Ovary (tissue), 10 donors: ENCODE data around the gene PMPCA. TPM values are rescaled to one million over a fixed set of nuclear protein-coding genes. Genes with fewer than 3 reads are reported as not detected.

Experiments used
- DNase-seq, 5 donors: peaks; one replicate each; pipeline ENCODE4 v3.0.0-alpha.2; 2019 to 2020
- H3K27ac ChIP-seq, 2 donors: fragments of 200-600 bp; one replicate each; pipeline versions ENCODE4 v1.5.1 to v1.8.0; 2019 to 2022
- H3K27me3 ChIP-seq: fragments of 200-600 bp; one replicate; pipeline ENCODE4 v1.8.0; 2022
- H3K36me3 ChIP-seq: fragments of 200-600 bp; sonication (generic); one replicate; pipeline ENCODE4 v1.5.1; 2019
- H3K4me1 ChIP-seq: one replicate; pipeline ENCODE4 v1.8.1; 2013; ENCODE audit warnings: mild to moderate bottlenecking, moderate library complexity; ENCODE audit not compliant: insufficient read depth
- H3K4me3 ChIP-seq: fragments of 200-600 bp; sonication (generic); one replicate; pipeline ENCODE4 v1.5.1; 2017
- H3K9me3 ChIP-seq, 2 donors: fragments of 200-600 bp in 1 of 2; sonication (generic) in 1 of 2; one replicate each; pipeline versions ENCODE4 v1.5.1 to v1.8.1; 2013 to 2019; ENCODE audit warnings: mild to moderate bottlenecking in 1 of 2, moderate library complexity in 1 of 2
- CTCF ChIP-seq, 3 donors: fragments of 450-650 bp in 2 of 3; fragments of 200-600 bp in 1 of 3; IDR thresholded peaks; one replicate each; pipeline versions ENCODE4 v1.5.1 to v1.8.0; 2016 to 2022; ENCODE audit warnings: antibody characterized with exemption in 3 of 3, mild to moderate bottlenecking in 1 of 3
- EP300 ChIP-seq: sonication (generic); formaldehyde crosslinking; IDR thresholded peaks from one replicate; pipeline ENCODE4 v1.6.1; 2017; ENCODE audit warnings: antibody characterized with exemption
- POLR2A ChIP-seq: fragments of 450-650 bp; IDR thresholded peaks from one replicate; pipeline ENCODE4 v1.6.1; 2017; ENCODE audit warnings: antibody characterized with exemption, mild to moderate bottlenecking, moderate library complexity
- WGBS, 3 donors: extraction: QIAGEN DNeasy Blood & Tissue Kit in 1 of 3; methylation state at CpG; one replicate each; pipeline versions ENCODE4 v1.1.5 to v1.1.7; 2013 to 2017; 5-methylcytosine and 5-hydroxymethylcytosine counted together
- intact Hi-C, 4 donors: fragments of 100-400 bp; cut with DNase I; formaldehyde crosslinking; loops; one replicate each; pipeline versions ENCODE4 v1.11.0 to v1.15.1; 2022 to 2023
- long read RNA-seq, 3 donors: library from polyadenylated mRNA in 2 of 3; unstranded in 2 of 3; transcript quantifications; one replicate each; pipeline ENCODE4 v2.0.0 and lab custom pipeline, GENCODE V29; 2021 to 2026
- polyA plus RNA-seq, 2 donors: library from polyadenylated mRNA; stranded (reverse); fragments of 200-250 nt in 1 of 2; fragments of 350-450 nt in 1 of 2; fragmentation: Illumina TruSeq in 1 of 2; extraction: RNeasy Lipid Tissue Mini Kit (QIAGEN cat#74804) in 1 of 2; gene quantifications; one replicate each; pipeline ENCODE4 v1.2.3, GENCODE V29; 2013 to 2014
- total RNA-seq, 7 donors: library from RNA; depleted of rRNA in 2 of 7; stranded (reverse); fragments of >200 nt in 2 of 7; fragmentation: NEBNext Ultra II Directional in 3 of 7; extraction: Animal tissue kit (Norgen Biotek cat#: 25700) in 3 of 7; gene quantifications; one replicate each; pipeline versions ENCODE4 v1.1.0 to v1.2.4, GENCODE V29; 2016 to 2023
- donor health status: DM: no; HTN: no; CAD: no; lungs with moderate emphysema.
- donor health status: DM: no; HTN: no; CAD: no.
- donor health status: Bipolar disorder and iron deficiency.
- donor health status: DM: yes; HTN: yes; CAD: no.
- donor health status: DM: no; HTN: no; CAD: no.
- donor health status: DM: yes; HTN: yes; CAD: no.

PMPCA gene, protein sequence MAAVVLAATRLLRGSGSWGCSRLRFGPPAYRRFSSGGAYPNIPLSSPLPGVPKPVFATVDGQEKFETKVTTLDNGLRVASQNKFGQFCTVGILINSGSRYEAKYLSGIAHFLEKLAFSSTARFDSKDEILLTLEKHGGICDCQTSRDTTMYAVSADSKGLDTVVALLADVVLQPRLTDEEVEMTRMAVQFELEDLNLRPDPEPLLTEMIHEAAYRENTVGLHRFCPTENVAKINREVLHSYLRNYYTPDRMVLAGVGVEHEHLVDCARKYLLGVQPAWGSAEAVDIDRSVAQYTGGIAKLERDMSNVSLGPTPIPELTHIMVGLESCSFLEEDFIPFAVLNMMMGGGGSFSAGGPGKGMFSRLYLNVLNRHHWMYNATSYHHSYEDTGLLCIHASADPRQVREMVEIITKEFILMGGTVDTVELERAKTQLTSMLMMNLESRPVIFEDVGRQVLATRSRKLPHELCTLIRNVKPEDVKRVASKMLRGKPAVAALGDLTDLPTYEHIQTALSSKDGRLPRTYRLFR
- 10 to 100 TPM; 18.7 to 46.0 (median 40.1) TPM for total RNA-seq
- polyA plus RNA-seq = 10 to 100 TPM; 39.6 to 82.4 TPM
- long read RNA-seq, donor 1, transcript PMPCA-201 (13 exons, 2,174 nt) = major isoform, 417 of 511 reads
- long read RNA-seq, donor 1, partial matches to known transcripts = 23 of 511 reads
- long read RNA-seq, donor 1, other reads (novel, unspliced or antisense) = 70 of 511 reads
- long read RNA-seq, donor 2, transcript PMPCA-201 (13 exons, 2,174 nt) = major isoform, 24 of 28 reads
- long read RNA-seq, donor 2, partial matches to known transcripts = 0 of 28 reads
- long read RNA-seq, donor 2, other reads (novel, unspliced or antisense) = 0 of 28 reads
- long read RNA-seq, donor 3, transcript PMPCA-201 (13 exons, 2,174 nt) = major isoform, 79 of 108 reads
- long read RNA-seq, donor 3, partial matches to known transcripts = 12 of 108 reads
- long read RNA-seq, donor 3, other reads (novel, unspliced or antisense) = 17 of 108 reads

DNA sequence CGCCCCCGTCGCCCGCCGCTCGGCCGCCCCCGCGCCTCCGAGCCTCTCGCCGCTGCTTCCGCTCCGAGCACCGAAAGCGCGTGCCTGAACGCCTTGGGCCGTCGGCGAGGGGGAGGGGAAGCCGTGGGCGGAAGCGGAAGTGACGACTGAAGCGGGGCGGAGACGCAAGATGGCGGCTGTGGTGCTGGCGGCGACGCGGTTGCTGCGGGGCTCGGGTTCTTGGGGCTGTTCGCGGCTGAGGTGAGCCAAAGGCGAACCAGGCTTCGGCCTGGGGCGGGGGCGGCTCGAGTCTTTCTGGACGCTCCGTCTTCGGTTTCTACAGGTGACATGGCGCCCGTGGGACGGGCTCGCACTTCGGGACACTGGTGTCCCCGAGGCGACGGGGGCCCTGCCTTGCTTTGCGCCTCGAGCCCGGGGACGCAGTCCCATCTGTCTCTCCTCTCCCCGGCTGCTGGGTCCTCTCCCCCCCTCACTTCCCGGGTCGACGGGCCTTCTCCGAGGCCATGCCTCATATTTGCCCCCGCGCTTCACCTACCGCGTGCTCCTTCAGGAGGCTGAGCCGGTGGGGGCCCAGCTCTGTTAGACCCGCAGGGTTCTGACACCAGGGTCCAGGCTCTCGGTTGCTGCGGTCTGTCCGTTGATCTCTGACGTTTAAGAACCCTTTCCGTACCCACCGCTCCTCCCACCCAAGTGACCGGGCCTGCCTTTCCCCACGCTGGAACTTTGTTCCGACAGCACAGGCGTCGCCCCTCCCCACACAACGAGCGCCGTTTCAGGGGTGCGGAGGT, at the start of gene PMPCA, which contains the start of gene ENTR1:
Gene PMPCA (plus strand): TSS at position 159 of the 788 bp plus-strand sequence. CDS start 11 bp downstream, at position 170.
Gene ENTR1 (minus strand): TSS at position 115 of the 788 bp plus-strand sequence. CDS start 217 bp downstream, outside the sequence.
- Histone ChIP-seq H3K4me1 (peaks cover 2% of the 10 kb centered on the region), H3K9me3 (no peaks in the 10 kb centered on the region)

GRCh38 chr9:136361047-136361753, 49.3 kb upstream of the PMPCA start:
- no peak overlapping the region for H3K4me3 ChIP-seq
- H3K9me3 ChIP-seq = no peaks in the 10 kb centered on the region
- no peaks in the 10 kb centered on the region for H3K27me3 ChIP-seq
- no peaks in the 10 kb centered on the region for H3K36me3 ChIP-seq
- WGBS, 3 donors = 41 to 59% (median 48%) methylated on average over 34 to 43 of the region's 43 CpGs
- intact Hi-C loops = loop anchor here in 1 of 4 donors (5.0 kb wide), 1 partner anchor 34 kb away; the partner anchor contains the start of gene GPSM1
- no peak overlapping the region for H3K27ac ChIP-seq
- TF ChIP-seq EP300 (no peak), POLR2A (no peak), CTCF (IDR thresholded peaks at IDR 0.05) (no peak)
- peaks cover 7% of the 10 kb centered on the region for H3K4me1 ChIP-seq
- no peak for DNase-seq

More for the DNA sequence above, at the start of gene PMPCA, which contains the start of gene ENTR1:
- Histone ChIP-seq H3K27ac (peak within 1 kb of the TSS; percentile 71 to 74), H3K27me3 (no peaks in the 10 kb centered on the region), H3K36me3 (no peaks in the 10 kb centered on the region), H3K4me3 (peak within 1 kb of the TSS; percentile 92)
- intact Hi-C loops = no loop called here
- WGBS, 3 donors = 0% methylated on average over 49 to 83 of the region's 83 CpGs
- TF ChIP-seq EP300 = no peak
- TF ChIP-seq CTCF (IDR thresholded peaks at IDR 0.05) = no peak
- TF ChIP-seq POLR2A = peak; percentile 93
- peak; percentile 90 to 95 (median 94) for DNase-seq

GRCh38 chr9:136361754-136362449, 48.6 kb upstream of the PMPCA start:
- intact Hi-C loops = loop anchor here in 1 of 4 donors (5.0 kb wide), 1 partner anchor 35 kb away; the partner anchor contains the start of gene GPSM1
- TF ChIP-seq CTCF (IDR thresholded peaks at IDR 0.05) (no peak), POLR2A (no peak), EP300 (no peak)
- H3K27ac ChIP-seq = no peak overlapping the region
- WGBS, 3 donors = 80 to 86% (median 85%) methylated on average over 26 of the region's 26 CpGs
- no peak for DNase-seq
- no peaks in the 10 kb centered on the region for H3K36me3 ChIP-seq
- H3K4me3 ChIP-seq = no peak overlapping the region
- no peaks in the 10 kb centered on the region for H3K27me3 ChIP-seq
- no peaks in the 10 kb centered on the region for H3K9me3 ChIP-seq
- peaks cover 7% of the 10 kb centered on the region for H3K4me1 ChIP-seq
